Measurements from ENCODE around the gene FOXP1. TPM values are rescaled to one million over a fixed set of nuclear protein-coding genes. Genes with fewer than 3 reads are reported as not detected.

The FOXP1 gene
- total and polyA plus RNA-seq, 2 of the 13 experiments (the other 11 are each of a cell fraction or from before 2014, with no cell fraction given) = 40.4 to 59.0 TPM

- TF ChIP-seq ZNF792 (CRISPR knock-in tag; IDR thresholded peaks at IDR 0.05) = no peak
- TF ChIP-seq ATF4 (CRISPR knock-in tag; IDR thresholded peaks at IDR 0.05) = 0 out of 4 replicates have a peak, but pooled peaks of 1 of the 2 experiments have one; percentile 10
- TF ChIP-seq ZFY (CRISPR knock-in tag; IDR thresholded peaks at IDR 0.05) = no peak
- no peak for TF ChIP-seq REXO4 (CRISPR knock-in tag; IDR thresholded peaks at IDR 0.05; ENCODE audit: borderline replicate concordance)
- no peak for TF ChIP-seq NFRKB (IDR thresholded peaks at IDR 0.05)
These were observed 167.8 kb downstream of the FOXP1 start (continued) for GRCh38 chr3:71415681-71416122.

- FAIRE-seq (no peak), DNase-seq (ENCODE audit: low spot score) (no peak), ATAC-seq (no peak)
- intact Hi-C loops (cut with micrococcal nuclease; ENCODE audit: unreplicated experiment) (no loop called here), in situ Hi-C loops (cut with HindIII; ENCODE audit: extremely low pct_ligation_motif_present, low pct_unique_long_range_greater_than_20kb) (no loop called here)
- Histone ChIP-seq H3K36me3 (replicated peaks in 1 of 2; ENCODE audit: control insufficient read depth in 1 of 2, insufficient read depth in 2 of 2, low read length in 2 of 2) (no peaks in the 10 kb centered on the region; a peak in 1 of 5 replicates), H3K4me1 (ENCODE audit: insufficient read depth, low read length) (peaks cover 39% of the 10 kb centered on the region), H3K27me3 (ENCODE audit: control insufficient read depth in 1 of 2, insufficient read depth in 2 of 2, low read length in 2 of 2) (no peaks in the 10 kb centered on the region), H2AFZ (ENCODE audit: low read length) (no peak overlapping the region), H3K4me2 (ENCODE audit: low read depth, low read length) (no peak overlapping the region), H3K79me2 (ENCODE audit: insufficient read depth, low read length) (peaks cover 11% of the 10 kb centered on the region), H4K20me1 (ENCODE audit: insufficient read depth, low read length) (peaks cover 6% of the 10 kb centered on the region; the same call in 1 of the 2 replicates), H3K27ac (ENCODE audit: extremely low read length, insufficient read depth, low read length) (peak overlapping the region; percentile 53), H3K9me3 (ENCODE audit: low read length) (no peaks in the 10 kb centered on the region), H3K4me3 (replicated peaks in 1 of 3; ENCODE audit: insufficient read depth in 1 of 3, low read depth in 2 of 3, low read length in 3 of 3) (no peak overlapping the region), H3K9ac (ENCODE audit: insufficient read depth, low read depth, low read length) (no peak overlapping the region)
- CTCF ChIA-PET (ENCODE audit: low intra/inter-chr PET ratio, low total read pairs) = no interaction called here
- TF ChIP-seq ELF1 (CRISPR knock-in tag; IDR thresholded peaks at IDR 0.05) (no peak), ZNF687 (CRISPR knock-in tag; IDR thresholded peaks at IDR 0.05) (0 out of 2 replicates have a peak, but pooled peaks have one; percentile 11)
- 97% methylated on average over 13 of the region's 15 CpGs for WGBS (ENCODE audit: low lambda C conversion rate)
- POLR2A ChIA-PET = no interaction called here
- BruUV-seq (replicated peaks) = no TSS peak
These were observed 169.2 kb downstream of the FOXP1 start for GRCh38 chr3:71414189-71414927.
